Adipose tissue (tissue), 3 donors: ENCODE measurements around the gene ZMAT3. TPM values are rescaled to one million over a fixed set of nuclear protein-coding genes. Genes with fewer than 3 reads are reported as not detected.
"Not testable (repeated sequence)": the region's sequence is repeated elsewhere in the genome, so short reads cannot be mapped to it uniquely, and the experiment has no call there.

Experiments
- H3K27ac ChIP-seq: one replicate; pipeline ENCODE4 v1.5.1; 2013; ENCODE audit warnings: low read depth, low read length
- WGBS, 3 donors: extraction: QIAGEN DNeasy Blood & Tissue Kit; methylation state at CpG; one replicate each; pipeline ENCODE4 v1.1.7; 2013; 5-methylcytosine and 5-hydroxymethylcytosine counted together
- polyA plus RNA-seq, 3 donors: library from polyadenylated mRNA; stranded (reverse); fragments of 200-250 nt; gene quantifications; one replicate each; pipeline ENCODE4 v1.2.3, GENCODE V29; 2013
- donor health status: healthy with polysubstance abuse.
- donor health status: Bipolar disorder and iron deficiency.
- donor health status: healthy.

Gene ZMAT3
- polyA plus RNA-seq, 3 donors: 1.2 to 5.6 (median 2.2) TPM

- H3K27ac ChIP-seq: not testable (repeated sequence)
- 87 to 95% (median 90%) methylated on average over 34 to 40 of the region's 42 CpGs for WGBS, 3 donors
These were observed 38.9 kb downstream of the ZMAT3 start for GRCh38 chr3:179032454-179033303.

GRCh38 chr3:179029096-179029495 lies 42.5 kb downstream of the ZMAT3 start:
- 88 to 98% (median 95%) methylated on average over 3 of the region's 3 CpGs for WGBS, 3 donors
- no peak overlapping the region for H3K27ac ChIP-seq

DNA sequence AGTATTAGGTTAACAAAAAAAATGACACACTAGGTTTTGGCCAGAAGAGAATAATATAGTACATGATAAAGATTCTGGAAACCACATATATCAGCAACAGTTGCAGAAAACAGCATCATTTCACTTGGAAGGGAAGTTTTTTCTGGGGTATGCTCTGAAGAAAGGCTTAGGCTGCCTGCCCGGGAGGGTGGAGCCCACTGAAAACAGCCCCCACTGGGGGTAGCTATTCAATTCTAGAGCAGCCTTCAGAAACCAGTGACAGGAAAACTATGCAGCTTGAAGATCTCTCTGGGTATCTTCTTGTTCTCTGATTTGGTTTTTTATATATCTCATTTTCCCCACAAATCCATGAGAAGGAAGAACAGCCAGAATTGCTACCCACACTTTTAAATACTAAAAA lies 43.2 kb downstream of the ZMAT3 start:
- no peak overlapping the region for H3K27ac ChIP-seq
- WGBS, 3 donors: 67 to 88% (median 82%) methylated on average over 1 of the region's 1 CpG

DNA sequence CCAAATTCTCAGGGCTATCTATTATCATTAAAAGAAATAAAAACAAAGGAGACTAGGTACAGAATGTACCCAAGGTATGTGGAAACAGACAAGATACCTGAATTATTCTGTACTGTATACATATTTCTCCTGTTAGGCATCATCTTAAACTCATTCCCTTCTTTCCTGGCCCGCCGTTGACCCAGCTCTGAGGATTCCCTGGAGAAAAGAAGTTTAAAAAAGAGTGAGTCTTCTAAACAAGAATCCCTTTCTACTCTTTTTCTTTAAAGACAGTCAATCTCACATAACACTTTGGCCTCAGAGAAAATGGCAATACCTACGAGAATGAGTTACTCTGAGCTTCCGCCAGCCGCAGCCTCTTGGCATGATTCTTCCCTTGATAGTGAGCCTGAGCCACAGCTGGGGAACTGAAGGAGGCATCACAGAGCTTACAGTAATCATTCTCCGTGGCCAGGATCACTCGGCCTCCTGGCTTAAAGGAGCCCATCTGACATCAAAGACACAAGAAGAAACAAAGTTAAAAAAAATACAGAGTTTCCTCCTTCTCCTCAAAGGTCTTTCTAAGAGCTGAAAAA lies 44.2 kb downstream of the ZMAT3 start:
- H3K27ac ChIP-seq: no peak overlapping the region
- WGBS, 3 donors: 61 to 69% (median 63%) methylated on average over 7 of the region's 7 CpGs

DNA sequence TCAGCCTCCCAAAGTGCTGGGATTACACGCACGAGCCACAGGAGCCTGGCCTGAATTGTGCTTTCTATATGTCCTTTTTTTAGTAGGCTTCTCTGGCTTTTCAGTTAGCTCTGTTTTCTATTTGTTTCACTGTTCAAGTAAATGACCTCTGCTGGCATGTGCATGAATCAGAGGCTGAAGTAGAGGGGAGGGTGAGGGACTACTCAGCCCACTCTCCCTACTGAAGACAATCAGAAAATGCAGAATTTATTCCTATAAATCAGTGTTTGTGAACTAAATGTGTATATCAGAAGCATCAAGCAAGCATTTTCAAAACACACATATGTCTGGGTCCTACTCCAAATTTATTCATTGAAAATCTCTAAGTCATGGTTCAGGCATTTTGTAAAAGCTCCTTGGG lies 45.0 kb downstream of the ZMAT3 start:
- no peak overlapping the region for H3K27ac ChIP-seq
- WGBS, 3 donors: 87 to 91% (median 89%) methylated on average over 2 of the region's 2 CpGs

DNA sequence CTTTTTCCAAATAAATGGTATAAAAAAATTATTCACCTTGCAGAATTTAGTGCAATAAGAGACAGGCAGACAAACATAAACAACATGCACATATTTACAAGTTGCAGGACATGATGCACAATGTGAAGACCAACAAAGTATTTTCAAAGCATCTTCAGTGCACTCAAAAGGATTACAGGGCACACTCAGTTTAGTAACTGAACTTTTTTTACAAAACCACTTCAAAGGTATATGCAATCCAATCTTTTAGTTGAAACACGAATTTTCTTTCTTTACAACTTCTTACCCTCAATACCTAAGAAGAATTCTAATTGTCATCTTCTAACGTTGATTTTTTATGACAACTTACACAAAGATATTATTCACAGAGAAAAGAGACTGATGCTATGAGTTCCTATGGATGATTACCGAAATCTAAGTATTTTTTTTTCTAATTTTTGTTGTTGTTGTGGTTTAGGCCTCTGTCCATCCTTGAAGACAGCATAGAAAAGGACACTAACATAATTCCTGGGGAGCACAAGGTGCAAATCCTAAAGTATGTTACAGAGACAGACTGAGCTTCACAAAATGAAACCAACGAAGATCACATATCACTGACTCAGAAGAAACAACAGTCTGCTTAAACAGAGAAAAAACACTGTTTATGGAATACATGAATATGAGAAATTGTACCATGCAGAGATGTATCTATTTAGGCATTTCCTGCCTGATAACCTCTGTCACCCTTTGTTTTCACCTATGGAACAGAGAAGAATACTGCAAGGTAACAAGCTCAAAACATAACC lies 50.3 kb downstream of the ZMAT3 start:
- 74 to 83% (median 79%) methylated on average over 4 of the region's 4 CpGs for WGBS, 3 donors
- no peak overlapping the region for H3K27ac ChIP-seq

GRCh38 chr3:179020112-179020511 lies 51.5 kb downstream of the ZMAT3 start:
- 5 to 14% (median 13%) methylated on average over 4 of the region's 4 CpGs for WGBS, 3 donors
- no peak overlapping the region for H3K27ac ChIP-seq

DNA sequence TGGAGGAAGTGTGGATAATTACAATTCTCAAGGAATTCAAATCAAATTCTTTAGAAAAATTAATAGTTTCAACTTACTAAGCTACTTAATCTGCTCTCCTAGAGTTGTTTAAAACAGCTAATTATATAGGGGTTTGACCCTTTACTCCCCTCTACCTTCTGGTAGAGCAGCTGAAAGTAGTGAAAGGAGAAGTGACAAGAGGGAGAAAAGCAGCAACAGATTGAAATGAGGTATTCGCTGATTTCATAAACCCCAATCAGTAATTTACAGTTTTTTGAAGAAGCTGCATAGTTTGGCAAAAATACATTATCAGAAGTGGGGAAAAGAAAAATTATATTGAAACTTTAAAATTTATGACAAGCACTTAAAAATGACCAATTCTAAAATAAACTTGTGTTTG lies 52.8 kb downstream of the ZMAT3 start:
- no peak overlapping the region for H3K27ac ChIP-seq
- 84 to 97% (median 86%) methylated on average over 1 of the region's 1 CpG for WGBS, 3 donors

GRCh38 chr3:179016979-179017670 lies 54.5 kb downstream of the ZMAT3 start:
- 83 to 85% (median 84%) methylated on average over 9 of the region's 9 CpGs for WGBS, 3 donors
- no peak overlapping the region for H3K27ac ChIP-seq

DNA sequence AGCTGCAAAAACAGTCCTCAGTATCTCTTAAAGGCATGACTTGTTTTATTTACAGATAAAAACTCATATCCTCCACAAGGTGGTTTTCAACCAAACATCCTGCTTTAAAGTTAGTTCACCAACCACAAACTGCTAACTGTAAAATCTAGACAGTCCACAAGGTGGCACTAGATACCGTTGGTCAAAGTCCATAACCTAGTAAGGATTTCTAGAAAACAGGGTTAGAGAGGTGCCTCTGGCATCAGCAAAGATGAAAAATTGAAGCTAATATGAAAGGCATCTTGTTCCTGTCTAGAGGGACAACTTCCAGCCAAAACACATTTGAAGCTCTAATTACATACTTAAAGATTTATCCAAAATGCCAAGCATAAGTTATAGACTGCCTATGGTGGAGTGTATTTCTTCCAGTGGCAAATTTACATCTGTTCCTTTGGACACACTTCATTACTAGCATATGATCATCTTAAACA lies 56.0 kb downstream of the ZMAT3 start:
- WGBS, 3 donors: 0% methylated on average over 1 of the region's 1 CpG
- H3K27ac ChIP-seq: no peak overlapping the region

- 96 to 100% (median 98%) methylated on average over 2 of the region's 2 CpGs for WGBS, 3 donors
- no peak overlapping the region for H3K27ac ChIP-seq
These were observed 65.9 kb downstream of the ZMAT3 start for GRCh38 chr3:179005706-179006105.

- no peak overlapping the region for H3K27ac ChIP-seq
- 91 to 95% (median 93%) methylated on average over 4 of the region's 4 CpGs for WGBS, 3 donors
These were observed 66.4 kb downstream of the ZMAT3 start for GRCh38 chr3:179005213-179005612.

- WGBS, 3 donors: 70 to 85% (median 73%) methylated on average over 3 of the region's 3 CpGs
- H3K27ac ChIP-seq: no peak overlapping the region
These were observed 71.0 kb downstream of the ZMAT3 start for GRCh38 chr3:179000659-179001058.

DNA sequence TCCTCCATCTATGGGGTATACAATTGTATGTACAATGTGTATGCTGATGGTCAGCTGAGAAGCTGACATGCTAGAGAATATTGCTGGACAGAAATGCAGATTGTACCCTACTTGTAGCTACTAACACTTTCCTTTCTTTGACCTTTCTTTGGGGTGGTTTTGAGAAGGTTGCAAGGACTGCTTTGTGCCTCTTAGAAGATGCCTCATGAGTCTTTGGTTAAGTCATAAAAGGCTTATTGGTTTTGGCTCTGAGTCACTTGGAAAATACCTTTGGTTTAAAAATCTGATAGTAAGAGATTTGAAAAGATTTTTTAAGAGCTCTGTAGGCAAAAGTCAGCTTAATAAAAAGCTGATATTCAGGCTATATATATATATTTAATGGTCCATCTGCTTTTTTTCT lies 71.5 kb downstream of the ZMAT3 start:
- no peak overlapping the region for H3K27ac ChIP-seq

DNA sequence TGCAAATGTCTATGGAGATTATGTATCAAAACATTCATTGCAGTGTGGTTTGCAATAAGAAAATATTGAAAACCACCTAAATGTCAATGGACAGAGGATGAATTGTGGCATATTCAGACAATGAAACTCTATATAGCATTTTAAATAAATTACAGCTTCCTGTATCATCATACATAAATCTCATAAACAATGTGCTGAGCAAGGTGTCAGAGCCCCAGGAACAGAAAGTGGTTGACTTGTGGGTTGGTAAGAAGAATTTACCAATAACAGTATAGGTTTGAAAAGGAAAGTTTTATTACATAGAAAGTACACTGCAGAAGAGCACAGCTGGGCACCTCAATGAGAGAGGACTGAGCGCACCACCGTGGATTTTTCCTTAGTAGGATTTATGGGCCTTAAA lies 75.2 kb downstream of the ZMAT3 start:
- 87 to 96% (median 91%) methylated on average over 2 of the region's 2 CpGs for WGBS, 3 donors
- H3K27ac ChIP-seq: no peak overlapping the region

DNA sequence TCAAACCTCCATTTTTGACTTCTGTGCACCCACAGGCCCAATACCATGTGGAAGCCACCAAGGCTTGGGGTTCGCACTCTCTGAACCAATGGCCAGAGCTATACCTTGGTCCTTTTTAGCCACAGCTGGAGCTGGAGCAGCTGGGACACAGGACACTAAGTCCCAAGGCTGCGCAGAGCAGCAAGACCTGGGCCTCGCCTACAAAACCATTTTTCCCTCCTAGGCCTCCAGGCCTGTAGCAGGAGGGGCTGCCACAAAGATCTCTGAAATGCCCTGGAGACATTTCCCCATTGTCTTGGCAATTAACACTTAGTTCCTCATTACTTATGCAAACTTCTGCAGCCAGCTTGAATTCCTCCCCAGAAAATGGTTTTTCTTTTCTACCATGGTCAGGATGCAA lies 81.3 kb downstream of the ZMAT3 start:
- WGBS, 3 donors: 90 to 95% (median 91%) methylated on average over 3 of the region's 3 CpGs

GRCh38 chr3:178989821-178990220 lies 81.8 kb downstream of the ZMAT3 start:
- no peak overlapping the region for H3K27ac ChIP-seq
- WGBS, 3 donors: 41 to 60% (median 50%) methylated on average over 1 of the region's 1 CpG

More for the DNA sequence above, 81.3 kb downstream of the ZMAT3 start:
- no peak overlapping the region for H3K27ac ChIP-seq

- H3K27ac ChIP-seq: no peak overlapping the region
- 94 to 100% (median 97%) methylated on average over 1 of the region's 1 CpG for WGBS, 3 donors
These were observed 83.9 kb downstream of the ZMAT3 start for GRCh38 chr3:178987745-178988144.

DNA sequence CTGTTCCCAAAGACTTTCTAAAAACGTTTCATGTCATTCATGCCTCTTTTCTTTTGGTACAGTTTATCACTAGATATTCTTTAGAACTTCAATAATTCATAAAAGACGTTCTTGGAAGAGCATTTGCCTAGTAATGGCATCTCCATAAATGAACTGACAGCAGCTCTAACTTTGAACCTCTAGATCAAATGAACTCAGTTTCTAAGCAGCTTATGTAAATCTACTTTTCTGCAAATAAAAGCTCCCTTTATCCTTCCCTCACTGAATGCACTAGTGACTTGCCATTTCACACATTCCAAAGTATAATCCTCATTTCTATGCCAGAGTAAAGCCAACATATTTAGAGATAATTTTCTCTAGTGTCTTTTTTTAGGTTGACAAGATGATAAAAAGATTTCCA lies 85.2 kb downstream of the ZMAT3 start:
- no peak overlapping the region for H3K27ac ChIP-seq
- 33 to 47% (median 35%) methylated on average over 2 of the region's 2 CpGs for WGBS, 3 donors
